ENCODE measurements around the gene AREG.

Gene AREG

GRCh38 chr4:74408639-74409038, 36.3 kb upstream of the AREG start:
- no peak overlapping the region for H3K4me2 ChIP-seq (ENCODE audit: low read depth, low read length, poor library complexity, severe bottlenecking)
- no peak overlapping the region for H2AFZ ChIP-seq (ENCODE audit: low read length)
- H3K27me3 ChIP-seq (ENCODE audit: insufficient read depth, low read length, poor library complexity, severe bottlenecking) = peaks cover 7% of the 10 kb centered on the region
- no peaks in the 10 kb centered on the region for H3F3A ChIP-seq (ENCODE audit: low read depth)
- no peaks in the 10 kb centered on the region for H3K36me3 ChIP-seq (ENCODE audit: insufficient read depth, low read length)
- H3K9me2 ChIP-seq (replicated peaks; ENCODE audit: low read depth, low read length) = no peaks in the 10 kb centered on the region
- H3K4me3 ChIP-seq (ENCODE audit: low read length, poor library complexity, severe bottlenecking) = no peak overlapping the region
- TF ChIP-seq, protein P1, sequence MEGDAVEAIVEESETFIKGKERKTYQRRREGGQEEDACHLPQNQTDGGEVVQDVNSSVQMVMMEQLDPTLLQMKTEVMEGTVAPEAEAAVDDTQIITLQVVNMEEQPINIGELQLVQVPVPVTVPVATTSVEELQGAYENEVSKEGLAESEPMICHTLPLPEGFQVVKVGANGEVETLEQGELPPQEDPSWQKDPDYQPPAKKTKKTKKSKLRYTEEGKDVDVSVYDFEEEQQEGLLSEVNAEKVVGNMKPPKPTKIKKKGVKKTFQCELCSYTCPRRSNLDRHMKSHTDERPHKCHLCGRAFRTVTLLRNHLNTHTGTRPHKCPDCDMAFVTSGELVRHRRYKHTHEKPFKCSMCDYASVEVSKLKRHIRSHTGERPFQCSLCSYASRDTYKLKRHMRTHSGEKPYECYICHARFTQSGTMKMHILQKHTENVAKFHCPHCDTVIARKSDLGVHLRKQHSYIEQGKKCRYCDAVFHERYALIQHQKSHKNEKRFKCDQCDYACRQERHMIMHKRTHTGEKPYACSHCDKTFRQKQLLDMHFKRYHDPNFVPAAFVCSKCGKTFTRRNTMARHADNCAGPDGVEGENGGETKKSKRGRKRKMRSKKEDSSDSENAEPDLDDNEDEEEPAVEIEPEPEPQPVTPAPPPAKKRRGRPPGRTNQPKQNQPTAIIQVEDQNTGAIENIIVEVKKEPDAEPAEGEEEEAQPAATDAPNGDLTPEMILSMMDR (conservative IDR thresholded peaks at IDR 0.05; ENCODE audit: low read length) = no peak
- no peak for TF ChIP-seq EZH2phosphoT487 (IDR thresholded peaks at IDR 0.05; ENCODE audit: borderline replicate concordance)
- H4K20me1 ChIP-seq (ENCODE audit: insufficient read depth, low read length, poor library complexity, severe bottlenecking) = no peaks in the 10 kb centered on the region
- no peaks in the 10 kb centered on the region for H3K9me3 ChIP-seq (ENCODE audit: insufficient read depth, low read depth, low read length)
- no peaks in the 10 kb centered on the region for H3K4me1 ChIP-seq (ENCODE audit: insufficient read depth, low read length, poor library complexity, severe bottlenecking)
- H3K79me2 ChIP-seq (ENCODE audit: insufficient read depth, low read length) = no peaks in the 10 kb centered on the region
- no peak overlapping the region for H3K9ac ChIP-seq (ENCODE audit: low read depth, low read length, poor library complexity, severe bottlenecking)

- no peaks in the 10 kb centered on the region for H3K4me1 ChIP-seq (ENCODE audit: insufficient read depth, low read length, poor library complexity, severe bottlenecking)
- H2AFZ ChIP-seq (ENCODE audit: low read length) = no peak overlapping the region
- no peak overlapping the region for H3K4me3 ChIP-seq (ENCODE audit: low read length, poor library complexity, severe bottlenecking)
- H3K9me3 ChIP-seq (ENCODE audit: insufficient read depth, low read depth, low read length) = no peaks in the 10 kb centered on the region
- no peaks in the 10 kb centered on the region for H3K36me3 ChIP-seq (ENCODE audit: insufficient read depth, low read length)
- no peak overlapping the region for H3K9ac ChIP-seq (ENCODE audit: low read depth, low read length, poor library complexity, severe bottlenecking)
- no peaks in the 10 kb centered on the region for H3K9me2 ChIP-seq (replicated peaks; ENCODE audit: low read depth, low read length)
- TF ChIP-seq, protein P1 (conservative IDR thresholded peaks at IDR 0.05; ENCODE audit: low read length) = no peak
- no peak for TF ChIP-seq EZH2phosphoT487 (IDR thresholded peaks at IDR 0.05; ENCODE audit: borderline replicate concordance)
- H3K27me3 ChIP-seq (ENCODE audit: insufficient read depth, low read length, poor library complexity, severe bottlenecking) = peaks cover 7% of the 10 kb centered on the region
- H3F3A ChIP-seq (ENCODE audit: low read depth) = no peaks in the 10 kb centered on the region
- H3K79me2 ChIP-seq (ENCODE audit: insufficient read depth, low read length) = no peaks in the 10 kb centered on the region
- no peak overlapping the region for H3K4me2 ChIP-seq (ENCODE audit: low read depth, low read length, poor library complexity, severe bottlenecking)
- no peaks in the 10 kb centered on the region for H4K20me1 ChIP-seq (ENCODE audit: insufficient read depth, low read length, poor library complexity, severe bottlenecking)
These were observed 34.7 kb upstream of the AREG start for GRCh38 chr4:74410272-74410671.

DNA sequence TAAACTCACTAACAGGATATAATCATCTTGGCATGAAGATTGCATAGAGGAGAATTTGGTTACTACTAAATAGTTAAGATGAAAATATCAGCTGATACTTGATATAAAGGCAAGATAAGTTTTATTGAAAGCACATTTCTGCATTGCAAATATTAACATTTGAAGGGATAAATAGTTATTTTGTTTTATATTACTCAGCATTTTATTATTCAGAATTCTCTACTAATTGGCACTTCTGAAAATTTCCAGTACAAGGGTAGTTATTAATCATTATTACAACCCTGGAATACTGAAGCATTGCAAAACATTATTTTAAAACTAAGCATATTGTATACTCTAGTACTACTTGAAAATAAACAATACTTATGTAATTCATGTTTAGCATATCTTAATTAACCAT, 32.7 kb upstream of the AREG start:
- Histone ChIP-seq H4K20me1 (ENCODE audit: insufficient read depth, low read length, poor library complexity, severe bottlenecking) (no peaks in the 10 kb centered on the region), H3K36me3 (ENCODE audit: insufficient read depth, low read length) (no peaks in the 10 kb centered on the region), H3K4me3 (ENCODE audit: low read length, poor library complexity, severe bottlenecking) (no peak overlapping the region), H3K9me2 (replicated peaks; ENCODE audit: low read depth, low read length) (no peaks in the 10 kb centered on the region), H3K4me1 (ENCODE audit: insufficient read depth, low read length, poor library complexity, severe bottlenecking) (no peaks in the 10 kb centered on the region), H3K9me3 (ENCODE audit: insufficient read depth, low read depth, low read length) (no peaks in the 10 kb centered on the region), H3K79me2 (ENCODE audit: insufficient read depth, low read length) (no peaks in the 10 kb centered on the region), H3K27me3 (ENCODE audit: insufficient read depth, low read length, poor library complexity, severe bottlenecking) (peaks cover 7% of the 10 kb centered on the region), H2AFZ (ENCODE audit: low read length) (no peak overlapping the region), H3K4me2 (ENCODE audit: low read depth, low read length, poor library complexity, severe bottlenecking) (no peak overlapping the region), H3F3A (ENCODE audit: low read depth) (no peaks in the 10 kb centered on the region), H3K9ac (ENCODE audit: low read depth, low read length, poor library complexity, severe bottlenecking) (no peak overlapping the region)
- TF ChIP-seq, protein P1 (conservative IDR thresholded peaks at IDR 0.05; ENCODE audit: low read length) = no peak
- TF ChIP-seq EZH2phosphoT487 (IDR thresholded peaks at IDR 0.05; ENCODE audit: borderline replicate concordance) = no peak
